GM19035 (cell line): ENCODE measurements around the gene DNM3.

Experiments
- ATAC-seq: cut with Tn5 transposase; IDR thresholded peaks from one replicate; pipeline ENCODE4 v1.9.1; 2021; ENCODE audit not compliant: unreplicated experiment

The DNM3 gene

DNA sequence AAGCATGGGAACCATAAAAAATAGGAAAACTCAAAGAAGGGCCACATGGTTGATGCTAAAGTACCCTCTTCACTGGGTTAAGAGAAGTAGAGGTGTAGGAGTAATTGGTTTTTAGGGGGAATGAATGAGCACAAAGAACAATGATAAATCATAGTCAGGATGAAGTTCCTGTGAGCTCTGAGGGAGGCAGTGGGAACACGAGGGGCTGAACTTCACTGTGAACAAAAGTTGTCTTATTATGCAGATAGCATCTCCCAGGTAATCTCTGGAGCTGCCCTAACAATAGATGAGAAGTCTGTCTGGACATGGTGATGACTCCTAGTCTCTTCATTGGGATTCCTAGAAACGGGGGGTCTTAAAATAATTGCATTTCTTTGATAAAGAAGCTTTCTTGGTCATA is 127.9 kb downstream of the DNM3 start:
- no peak for ATAC-seq

DNA sequence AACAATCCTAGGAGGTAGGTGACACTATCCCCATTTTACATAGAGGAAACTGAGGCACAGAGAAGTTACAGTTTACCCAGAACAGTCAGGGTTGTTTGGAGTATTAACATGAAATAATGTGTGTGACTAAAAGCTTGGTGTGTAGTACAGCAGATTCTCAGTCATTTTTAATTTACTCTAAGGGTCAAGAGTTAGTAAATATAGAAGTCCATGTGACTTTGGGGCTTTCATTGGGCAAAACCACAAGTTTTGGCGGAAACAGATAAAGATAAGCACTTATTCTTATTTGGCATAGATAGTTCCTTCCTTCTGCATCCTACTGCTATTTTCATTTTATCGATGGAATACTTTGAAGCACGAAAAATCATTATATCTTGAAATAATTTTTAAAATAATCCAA is 128.5 kb downstream of the DNM3 start:
- ATAC-seq = no peak

DNA sequence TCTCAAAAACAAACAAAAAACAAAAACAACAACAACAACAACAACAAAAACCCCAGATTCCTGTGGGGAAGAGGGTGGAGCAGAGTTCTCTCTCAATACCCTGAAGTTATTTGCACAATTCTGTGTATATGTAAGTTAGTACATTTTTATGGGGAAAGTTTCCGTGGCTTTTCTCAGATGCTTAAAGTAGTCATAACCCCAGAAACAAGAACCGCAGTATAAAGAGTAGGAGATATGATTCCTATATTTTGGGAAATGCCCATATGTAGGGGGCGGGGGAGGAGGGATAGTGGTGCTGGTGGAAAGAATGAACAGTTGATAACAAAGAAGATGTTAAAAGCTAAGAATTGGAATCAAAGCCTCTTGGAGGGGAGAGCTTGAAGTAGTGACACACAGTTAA is 131.5 kb downstream of the DNM3 start:
- ATAC-seq = no peak

DNA sequence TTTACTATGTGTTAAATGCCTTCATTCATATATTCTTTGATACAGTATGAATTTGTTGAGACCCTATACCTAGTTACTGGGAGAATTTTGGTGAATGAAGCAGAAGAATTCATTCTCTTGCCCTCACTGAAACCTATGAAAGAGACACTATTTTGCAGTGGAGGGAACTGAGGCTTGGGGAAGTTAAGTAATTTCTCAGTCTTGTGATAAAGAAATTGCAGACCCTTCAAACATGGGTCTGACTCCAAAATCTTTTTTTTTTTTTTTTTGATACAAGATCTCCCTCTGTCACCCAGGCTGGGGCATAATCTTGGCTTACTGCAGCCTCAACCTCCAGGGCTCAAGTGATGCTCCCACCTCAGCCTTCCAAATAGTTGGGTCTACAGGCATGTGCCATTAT is 132.1 kb downstream of the DNM3 start:
- no peak for ATAC-seq

DNA sequence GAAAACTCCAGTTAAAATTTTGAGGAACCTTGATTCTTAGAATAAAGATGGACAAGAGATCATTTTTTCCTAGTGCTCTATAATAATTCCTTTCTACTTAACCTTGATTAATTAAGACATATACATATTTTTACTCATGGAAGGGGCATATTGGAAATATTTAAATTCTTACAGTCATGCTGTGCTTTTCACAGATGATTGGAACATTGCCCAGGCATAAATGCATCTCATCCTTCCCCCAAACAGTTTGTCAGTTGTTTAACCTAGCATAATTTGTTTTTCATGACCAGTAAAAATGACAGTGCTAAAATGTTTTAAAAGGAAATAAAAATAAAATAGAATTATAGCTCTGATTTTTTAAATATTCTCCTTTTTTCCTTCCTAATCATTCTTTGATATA is 140.0 kb downstream of the DNM3 start:
- ATAC-seq = no peak

DNA sequence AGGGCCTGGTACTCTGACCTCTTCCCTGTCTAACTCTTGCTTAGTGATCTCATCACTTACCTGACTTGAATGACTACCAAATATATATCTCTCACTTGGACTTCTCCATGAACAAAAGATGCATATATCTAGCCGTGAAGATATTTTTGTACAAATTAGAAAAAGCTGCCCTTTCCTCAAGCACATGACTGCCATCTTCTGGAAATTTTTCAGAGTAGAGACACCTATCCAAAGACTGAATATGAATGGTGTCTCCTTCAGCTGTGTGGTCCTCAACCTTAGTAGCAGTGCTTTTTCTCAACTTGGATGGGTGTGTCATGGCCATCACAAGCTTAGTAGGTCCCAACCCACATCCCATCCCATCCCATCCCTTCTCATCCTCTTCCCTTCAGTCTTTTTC is 142.3 kb downstream of the DNM3 start:
- no peak for ATAC-seq

DNA sequence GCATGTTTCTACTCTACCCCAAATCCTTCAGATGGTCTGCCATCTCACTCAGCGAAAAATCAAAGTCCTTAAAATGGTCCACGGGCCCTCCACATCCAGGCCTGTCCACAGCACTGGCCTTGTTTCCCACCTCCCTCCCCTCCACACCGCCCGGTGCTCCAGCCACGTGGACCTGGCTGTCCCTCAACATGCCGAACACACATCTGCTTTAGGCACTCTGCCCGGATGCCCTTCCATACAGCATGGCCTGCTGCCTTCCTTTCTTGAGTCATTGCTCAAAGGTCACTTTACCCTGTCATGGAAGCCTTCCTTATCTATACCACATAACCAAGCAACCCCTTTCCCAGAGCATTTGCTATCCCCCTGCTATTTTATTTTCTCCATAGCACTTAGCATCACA is 143.0 kb downstream of the DNM3 start:
- ATAC-seq = no peak

DNA sequence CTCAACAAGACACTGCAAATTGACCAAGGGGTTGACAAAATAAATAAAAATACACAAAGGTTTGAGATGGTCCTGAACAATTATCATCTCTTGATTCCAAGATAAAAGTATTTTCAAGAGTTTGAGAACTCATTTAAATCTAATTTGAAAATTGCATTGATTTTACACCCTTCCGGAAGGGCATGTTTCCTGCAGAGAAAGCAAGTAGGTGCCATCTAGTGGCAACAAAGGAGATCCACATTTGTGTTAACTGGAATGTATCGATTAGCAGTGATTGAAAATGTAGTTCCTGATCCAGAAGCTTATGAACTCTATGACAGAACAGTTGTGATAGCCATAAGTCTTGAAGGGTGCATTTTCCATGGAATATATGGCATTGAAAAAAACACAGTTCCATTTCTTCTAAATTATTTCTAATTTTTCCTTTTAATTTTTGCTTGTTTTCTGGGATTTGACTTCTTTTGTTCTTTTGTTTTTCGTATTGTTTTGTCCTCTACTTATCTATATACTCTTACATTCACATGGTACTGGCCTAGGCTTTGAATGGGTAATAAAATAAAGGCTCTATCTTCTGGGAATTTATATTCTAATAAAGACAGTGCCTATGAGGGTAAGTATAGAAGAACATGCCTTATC is 143.7 kb downstream of the DNM3 start:
- no peak for ATAC-seq

DNA sequence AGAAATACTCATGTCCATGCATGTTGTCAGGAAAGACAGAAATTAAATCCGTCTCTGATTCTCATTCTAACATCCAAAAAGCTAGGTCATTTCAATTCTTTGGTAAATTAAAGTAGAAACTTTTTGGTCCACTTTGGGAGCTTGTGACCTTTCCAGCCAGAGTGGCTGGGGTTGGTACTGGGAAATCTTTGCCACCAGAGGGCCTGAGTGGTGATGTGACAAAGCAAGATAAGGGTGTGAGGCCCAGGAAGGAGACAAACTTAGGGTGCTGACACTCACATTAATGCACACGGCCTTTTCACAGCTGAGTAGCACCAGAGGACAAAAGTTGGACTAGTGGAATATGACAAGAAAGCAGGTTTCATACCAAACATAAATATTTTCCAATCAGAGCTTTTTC is 144.3 kb downstream of the DNM3 start:
- no peak for ATAC-seq

DNA sequence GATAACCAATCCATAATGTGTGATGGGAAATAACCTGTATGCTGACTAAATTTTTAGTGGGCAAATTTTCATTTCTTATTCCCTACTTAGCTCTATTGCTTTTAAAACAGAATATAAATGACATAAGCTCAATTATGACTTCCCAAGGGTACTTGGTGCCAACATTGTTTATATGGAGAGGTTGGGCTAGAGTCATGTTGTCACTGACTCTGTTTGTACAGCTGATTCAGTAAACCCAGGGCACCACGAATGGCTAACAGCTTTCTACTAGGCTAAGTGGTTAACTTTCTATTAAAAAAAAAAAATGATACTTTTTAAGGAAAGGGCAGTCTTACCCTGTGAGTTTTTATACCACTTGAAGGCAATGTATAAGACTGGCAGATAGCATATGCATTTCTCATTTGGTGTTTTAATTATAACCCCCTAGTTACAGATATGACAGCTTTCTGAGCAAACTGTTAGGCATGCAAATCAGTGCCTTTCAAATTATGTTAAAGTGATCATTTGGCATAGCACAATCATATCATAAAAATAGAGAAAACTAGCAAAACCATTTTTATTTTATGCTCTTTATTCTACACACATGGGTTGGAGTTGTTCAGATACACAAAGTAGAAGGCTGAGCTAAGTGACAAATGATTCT is 147.1 kb downstream of the DNM3 start:
- no peak for ATAC-seq

DNA sequence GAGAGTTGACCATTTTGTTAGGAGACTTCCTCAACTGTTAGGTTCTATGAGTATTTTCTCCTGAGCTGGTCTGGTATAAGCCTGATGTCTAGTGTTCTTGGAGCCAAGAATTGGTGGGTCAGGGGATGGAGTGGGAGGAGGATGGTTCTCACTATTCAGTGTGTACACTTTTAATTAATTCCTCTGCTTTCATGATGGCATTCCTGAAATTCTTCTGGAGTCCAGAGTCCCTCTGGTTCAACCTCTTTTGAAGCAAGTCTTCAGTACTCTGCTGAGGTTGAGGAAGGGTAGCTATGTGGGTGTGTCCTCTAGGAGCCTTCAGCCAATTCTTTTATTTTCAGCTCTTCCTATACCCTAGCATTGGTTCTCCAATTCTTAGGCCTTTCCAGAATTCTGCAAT is 149.1 kb downstream of the DNM3 start:
- no peak for ATAC-seq

DNA sequence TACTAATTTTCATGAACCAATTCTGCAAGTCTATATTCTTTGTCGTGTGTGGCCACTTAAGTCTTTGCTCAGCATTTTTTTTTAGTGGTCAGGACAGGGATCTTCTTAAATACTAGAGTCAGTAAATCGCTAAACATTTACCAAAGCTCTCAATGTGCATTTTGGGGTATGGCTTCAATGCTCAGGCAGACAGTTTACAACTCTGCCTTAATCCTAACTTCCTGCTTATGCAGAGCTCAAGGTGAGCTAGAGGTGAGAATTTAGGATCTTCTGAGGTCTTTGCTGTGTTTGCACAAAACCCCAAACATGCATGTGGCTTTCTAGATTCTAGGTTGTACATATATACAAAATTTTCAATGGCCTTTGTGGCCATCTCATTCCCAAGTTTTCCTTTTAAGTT is 153.0 kb downstream of the DNM3 start:
- no peak for ATAC-seq

DNA sequence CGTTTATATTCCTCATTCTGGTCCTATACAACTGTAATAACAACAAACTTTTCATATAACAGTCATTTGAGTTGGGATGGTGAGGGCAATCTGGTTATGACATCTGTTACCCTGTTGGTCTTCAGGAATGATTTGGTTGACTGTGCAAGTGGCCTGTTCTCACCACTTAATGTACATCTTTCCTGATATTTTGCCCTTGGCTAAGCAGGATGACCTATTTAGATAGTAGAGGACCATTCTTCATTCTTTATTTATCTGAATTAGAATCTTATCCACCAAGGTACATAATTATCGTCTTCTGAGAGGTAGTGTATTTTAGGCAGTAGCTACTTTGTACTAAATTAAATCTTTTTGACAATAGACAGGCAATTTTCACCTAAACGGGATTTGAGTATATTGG is 154.3 kb downstream of the DNM3 start:
- ATAC-seq = no peak

DNA sequence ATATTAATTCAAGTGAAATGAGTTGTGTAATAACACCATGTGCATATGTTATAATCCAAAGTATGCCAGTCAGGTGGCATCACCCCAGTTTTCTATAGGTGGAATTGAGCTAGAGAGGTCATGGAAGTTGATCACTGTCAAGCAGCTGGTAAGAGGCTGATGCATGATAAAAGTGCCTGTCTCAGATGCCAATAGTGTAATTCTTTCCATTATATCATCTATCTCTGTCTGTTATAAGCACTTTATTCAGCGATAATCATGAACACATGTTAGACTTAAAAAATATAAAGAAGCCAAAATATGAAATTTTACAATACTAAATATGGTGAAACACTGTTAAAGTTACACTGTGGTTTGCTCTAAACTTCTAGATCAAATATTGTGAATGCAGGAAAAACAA is 156.6 kb downstream of the DNM3 start:
- ATAC-seq = no peak

DNA sequence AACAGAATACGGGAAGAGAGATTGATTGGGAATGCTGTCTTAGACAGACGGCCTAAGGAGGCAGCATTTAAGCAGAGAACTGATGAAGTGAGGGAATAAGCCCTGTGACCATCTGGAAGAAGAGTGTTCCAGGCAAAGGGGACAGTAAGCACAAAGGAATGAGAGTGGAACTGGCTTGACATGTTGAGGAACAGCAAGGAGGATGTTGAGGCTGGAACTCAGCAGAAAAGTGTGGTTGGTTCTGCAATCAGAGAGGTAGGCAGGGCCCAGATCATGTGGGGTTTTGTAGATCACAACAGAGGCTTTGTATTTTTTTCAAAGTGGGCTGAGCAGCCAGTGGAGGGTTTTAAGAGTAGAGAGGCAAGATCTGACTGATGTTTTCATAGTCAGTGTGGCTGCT is 157.4 kb downstream of the DNM3 start:
- no peak for ATAC-seq

DNA sequence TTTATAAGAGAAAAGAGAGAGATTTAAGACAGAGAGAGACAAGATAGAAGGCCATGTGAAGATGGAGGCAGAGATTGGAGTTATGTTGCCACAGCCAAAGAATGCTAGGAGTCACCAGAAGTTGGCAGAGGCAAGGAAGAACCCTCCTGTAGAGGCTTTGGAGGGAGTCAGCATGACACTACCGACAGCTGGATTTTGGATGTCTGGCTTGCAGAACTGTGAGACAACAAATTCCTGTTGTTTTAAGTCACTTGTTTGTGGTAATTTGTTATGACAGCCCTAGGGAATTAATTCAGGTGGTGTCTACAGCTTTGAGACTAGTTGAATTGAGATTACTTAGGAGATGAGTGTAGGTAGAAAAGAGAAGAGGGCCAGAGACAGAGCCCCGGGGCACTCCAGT is 158.5 kb downstream of the DNM3 start:
- no peak for ATAC-seq

DNA sequence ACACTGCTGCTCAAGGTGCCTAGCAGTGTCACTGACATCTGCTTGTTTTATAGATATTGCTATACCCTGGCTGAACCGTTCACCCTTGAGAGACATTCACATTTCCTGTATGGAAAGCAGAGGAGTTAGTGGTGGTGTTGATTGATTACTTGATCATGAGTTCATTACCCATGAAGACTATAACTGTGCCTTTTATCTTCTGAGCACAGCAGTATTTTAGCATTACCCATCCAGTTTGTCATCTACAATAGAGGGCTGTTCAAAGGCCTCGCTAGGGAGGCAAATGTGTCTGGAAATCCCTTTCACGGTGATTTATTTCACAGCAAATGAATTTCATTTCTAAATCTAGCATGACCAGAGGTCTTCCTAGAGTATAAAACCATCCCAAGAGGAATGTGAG is 160.0 kb downstream of the DNM3 start:
- no peak for ATAC-seq

DNA sequence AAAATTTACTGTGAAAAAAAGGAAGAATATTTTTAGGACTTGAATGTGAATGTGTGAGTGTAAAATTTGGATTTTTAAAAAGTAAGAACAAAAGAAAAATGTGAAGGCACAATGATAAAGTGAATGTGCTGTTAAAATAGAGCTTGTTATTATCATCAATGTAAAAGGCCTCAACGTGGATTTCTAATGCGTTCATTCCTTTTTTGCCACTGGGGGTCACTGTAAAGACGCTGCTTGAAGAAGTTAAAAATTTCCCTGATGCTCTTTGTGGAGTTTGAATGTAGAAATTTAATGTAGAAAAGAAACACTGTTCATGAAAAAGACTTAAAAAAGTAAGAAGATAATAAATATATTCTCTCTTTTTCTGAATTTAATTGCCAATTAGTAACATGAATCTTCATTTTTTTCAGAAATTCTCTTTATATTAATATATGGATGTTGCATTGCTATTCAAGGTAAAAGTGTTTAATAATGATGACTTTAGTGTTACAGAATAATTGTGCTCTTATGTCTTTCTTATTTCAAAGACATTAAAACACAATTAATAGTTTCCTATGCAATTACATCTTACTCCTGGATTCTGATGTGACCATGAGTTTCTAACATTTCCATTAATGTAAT is 161.5 kb downstream of the DNM3 start:
- ATAC-seq = no peak

DNA sequence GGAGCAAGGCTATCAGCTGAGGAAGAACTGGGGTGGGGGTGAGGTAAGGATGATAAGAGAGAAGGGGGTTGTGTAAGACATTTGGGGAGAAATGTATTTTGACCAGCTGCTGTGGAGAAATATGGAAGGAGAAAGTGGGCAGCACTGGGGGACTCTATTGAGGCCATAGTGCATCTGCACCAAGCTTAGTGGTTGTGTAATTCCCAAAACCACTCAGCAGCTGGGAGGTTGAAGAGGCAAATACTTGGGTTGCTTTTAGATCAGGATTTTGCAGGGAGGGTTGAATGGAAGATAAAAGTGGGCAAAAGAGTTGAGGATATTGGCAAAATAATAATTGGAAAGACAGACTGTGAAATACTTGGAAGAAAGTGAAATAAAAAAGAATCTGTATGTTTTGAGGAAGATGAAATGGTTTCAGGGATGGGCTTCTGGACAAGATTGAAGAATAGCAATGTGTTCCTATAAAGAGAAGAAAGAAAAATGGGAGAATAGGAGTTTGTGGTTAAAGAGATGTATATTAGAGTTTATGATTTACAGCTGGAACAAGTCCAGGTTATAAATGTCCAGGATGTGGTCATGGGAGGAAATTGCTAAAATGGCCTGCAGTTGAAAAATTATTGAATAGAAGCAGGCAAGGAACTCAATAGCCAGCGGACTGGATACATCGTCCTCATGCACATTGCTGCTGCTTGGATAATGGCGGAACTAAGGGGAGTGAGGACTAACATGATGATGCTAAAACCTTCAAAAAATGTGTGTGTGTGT is 162.7 kb downstream of the DNM3 start:
- no peak for ATAC-seq

DNA sequence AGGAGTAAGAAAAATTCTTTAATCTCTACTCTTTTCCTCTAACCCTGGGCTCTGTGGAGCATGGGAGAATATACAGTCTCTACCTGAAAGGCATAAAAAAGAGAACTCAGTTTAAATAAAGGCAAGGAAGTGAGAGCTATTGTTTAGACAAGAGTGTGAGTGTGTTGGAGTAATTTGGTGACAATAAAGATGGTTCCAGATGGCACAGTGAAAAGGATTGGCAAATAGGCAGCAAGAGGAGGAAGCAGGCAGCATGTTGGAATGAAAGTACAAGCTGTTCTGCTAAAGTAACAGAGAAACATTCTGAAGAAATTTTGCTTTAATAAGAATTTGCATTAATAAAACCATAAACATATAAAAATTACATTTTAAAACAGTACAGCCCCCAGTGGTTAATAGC is 163.4 kb downstream of the DNM3 start:
- no peak for ATAC-seq

DNA sequence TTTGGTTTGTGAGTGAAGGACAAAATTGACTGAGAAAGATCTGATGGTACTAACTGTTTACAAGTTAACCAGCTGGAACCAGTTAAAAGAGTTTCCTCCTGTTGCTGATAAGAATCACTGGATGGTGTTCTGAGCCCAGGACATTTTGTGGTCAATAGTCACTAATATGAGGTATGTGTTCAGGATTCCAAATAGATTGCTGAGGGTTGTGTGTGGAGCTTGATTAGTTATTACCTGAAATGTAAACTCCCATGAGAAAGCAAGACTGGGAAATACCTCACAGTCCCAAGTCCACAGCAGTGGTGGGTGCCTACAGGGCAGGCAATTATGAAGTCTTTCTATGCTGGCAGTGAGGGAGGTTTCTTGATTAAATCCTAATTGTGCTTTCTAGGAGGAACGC is 164.6 kb downstream of the DNM3 start:
- no peak for ATAC-seq

DNA sequence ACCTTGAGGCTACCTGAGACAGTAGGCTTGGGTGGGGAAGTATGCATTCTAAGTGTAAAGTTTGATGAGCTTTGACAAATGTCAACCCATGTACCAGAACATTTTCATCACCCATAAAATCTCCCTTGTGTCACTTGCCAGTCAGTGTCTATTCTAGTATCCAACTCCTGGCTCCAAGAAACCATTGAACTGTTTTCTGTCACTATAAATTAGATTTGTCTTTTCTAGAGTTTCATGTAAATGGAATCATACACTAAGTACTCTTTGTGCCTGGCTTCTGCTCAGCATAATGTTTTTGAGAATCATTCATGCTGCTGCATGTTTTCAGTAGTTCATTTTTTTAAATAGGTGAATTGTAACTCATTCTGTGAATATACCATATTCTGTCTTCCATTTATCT is 165.4 kb downstream of the DNM3 start:
- ATAC-seq = no peak
